ENCODE measurements around the gene ADGRV1.

Gene ADGRV1

DNA sequence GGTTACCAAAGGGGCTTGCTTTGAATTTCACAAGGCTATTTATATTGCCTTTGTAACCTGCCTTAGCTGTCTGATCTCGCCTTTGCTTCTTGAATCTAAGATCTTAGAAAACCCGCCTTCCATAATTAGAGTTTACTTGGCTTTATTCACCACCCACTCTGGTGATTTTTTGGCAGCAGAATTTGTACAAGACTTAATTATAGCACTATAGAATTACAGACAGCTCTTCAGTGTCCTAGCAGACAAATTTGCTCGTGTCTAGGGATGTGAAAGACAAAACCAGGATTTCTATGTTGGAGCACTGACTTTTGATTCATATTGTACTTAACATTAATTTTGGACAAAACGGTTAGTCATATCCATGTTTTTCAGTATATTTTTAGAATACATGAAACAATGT lies 306.6 kb downstream of the ADGRV1 start:
- TF ChIP-seq, protein P1, sequence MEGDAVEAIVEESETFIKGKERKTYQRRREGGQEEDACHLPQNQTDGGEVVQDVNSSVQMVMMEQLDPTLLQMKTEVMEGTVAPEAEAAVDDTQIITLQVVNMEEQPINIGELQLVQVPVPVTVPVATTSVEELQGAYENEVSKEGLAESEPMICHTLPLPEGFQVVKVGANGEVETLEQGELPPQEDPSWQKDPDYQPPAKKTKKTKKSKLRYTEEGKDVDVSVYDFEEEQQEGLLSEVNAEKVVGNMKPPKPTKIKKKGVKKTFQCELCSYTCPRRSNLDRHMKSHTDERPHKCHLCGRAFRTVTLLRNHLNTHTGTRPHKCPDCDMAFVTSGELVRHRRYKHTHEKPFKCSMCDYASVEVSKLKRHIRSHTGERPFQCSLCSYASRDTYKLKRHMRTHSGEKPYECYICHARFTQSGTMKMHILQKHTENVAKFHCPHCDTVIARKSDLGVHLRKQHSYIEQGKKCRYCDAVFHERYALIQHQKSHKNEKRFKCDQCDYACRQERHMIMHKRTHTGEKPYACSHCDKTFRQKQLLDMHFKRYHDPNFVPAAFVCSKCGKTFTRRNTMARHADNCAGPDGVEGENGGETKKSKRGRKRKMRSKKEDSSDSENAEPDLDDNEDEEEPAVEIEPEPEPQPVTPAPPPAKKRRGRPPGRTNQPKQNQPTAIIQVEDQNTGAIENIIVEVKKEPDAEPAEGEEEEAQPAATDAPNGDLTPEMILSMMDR (IDR thresholded peaks at IDR 0.05; ENCODE audit: low read length, missing control alignments) = no peak
- DNase-seq (ENCODE audit: low read depth) = no peak
- H3K4me3 ChIP-seq (replicated peaks; ENCODE audit: low read depth, low read length) = no peak overlapping the region

DNA sequence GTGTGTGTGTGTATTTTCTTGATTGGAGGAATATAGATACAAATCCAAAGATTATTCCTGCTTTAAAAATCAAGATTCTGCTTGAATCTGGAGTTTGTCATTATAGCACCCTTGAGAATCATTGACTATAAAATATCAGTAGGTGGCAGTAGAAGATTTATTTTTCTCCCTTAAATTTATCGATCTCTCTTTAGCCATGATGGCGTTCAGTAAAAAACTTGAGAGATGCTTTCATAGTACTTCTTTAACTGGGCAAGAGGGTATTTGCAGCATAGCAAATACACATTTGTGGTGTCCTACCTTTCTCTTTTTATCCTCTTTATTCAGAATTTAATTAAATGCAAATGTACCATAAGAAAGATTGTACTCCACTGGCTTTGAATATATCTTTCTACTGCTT lies 307.7 kb downstream of the ADGRV1 start:
- peak; percentile 53 for DNase-seq (ENCODE audit: low read depth)
- TF ChIP-seq, protein P1 (IDR thresholded peaks at IDR 0.05; ENCODE audit: low read length, missing control alignments) = peak; percentile 40

DNA sequence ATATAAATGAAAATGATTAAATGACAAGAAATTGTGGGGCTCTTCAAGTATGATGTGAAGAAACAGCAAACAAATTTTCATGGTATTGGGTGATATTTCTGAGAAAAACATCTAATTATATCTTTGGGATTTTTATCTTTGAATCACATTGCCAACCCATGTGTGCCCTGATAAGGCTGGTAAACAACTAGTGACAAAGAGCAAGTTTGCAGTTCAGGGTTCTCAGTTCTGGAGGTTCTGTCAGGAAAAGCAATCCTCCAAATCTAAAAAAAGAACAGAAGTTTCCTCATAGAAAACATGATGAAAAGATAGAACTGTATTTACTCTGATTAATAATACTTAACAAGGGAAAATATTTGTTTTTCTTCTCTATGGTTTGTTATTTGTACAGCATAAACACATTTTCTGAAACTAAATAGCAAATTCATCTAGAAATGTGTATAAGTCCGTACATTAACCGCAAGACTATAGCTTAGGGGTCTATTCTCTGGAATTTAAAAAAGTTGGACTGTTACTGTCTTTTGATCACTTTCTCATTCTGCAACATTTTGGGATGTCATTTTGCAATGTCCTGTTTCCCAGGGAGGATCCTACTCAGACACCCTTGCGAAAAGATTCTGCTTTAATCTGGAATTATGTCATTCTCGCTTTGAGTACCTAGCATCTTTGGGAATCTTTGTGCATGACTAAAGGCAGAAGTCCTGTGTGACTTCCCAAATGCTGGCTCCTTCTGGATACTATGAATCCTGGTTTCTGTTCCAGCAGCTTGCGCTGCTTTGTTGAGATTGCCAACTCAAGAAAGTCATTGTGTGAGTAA lies 308.5 kb downstream of the ADGRV1 start:
- DNase-seq (ENCODE audit: low read depth) = peak; percentile 49
- TF ChIP-seq, protein P1 (IDR thresholded peaks at IDR 0.05; ENCODE audit: low read length, missing control alignments) = no peak
- H3K4me3 ChIP-seq (replicated peaks; ENCODE audit: low read depth, low read length) = no peak overlapping the region

More for the DNA sequence above, 307.7 kb downstream of the ADGRV1 start:
- no peak overlapping the region for H3K4me3 ChIP-seq (replicated peaks; ENCODE audit: low read depth, low read length)

DNA sequence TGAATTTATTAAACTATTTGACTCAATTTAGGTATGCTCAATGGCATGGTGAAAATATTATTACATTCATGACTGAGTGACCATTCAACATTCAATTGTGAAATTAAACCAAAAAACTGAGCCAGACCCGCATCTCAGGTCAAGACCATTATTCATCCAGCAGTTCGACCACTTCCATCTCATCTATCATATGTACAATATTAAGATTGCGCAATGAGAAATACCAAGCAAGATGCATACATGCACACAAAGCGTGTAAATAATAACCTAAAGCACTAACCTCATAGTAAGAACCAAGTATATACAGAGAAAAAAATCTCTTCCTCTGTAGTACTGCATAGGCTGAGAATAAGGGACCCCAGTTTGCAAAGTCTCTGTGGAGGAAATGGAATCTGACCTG lies 310.2 kb downstream of the ADGRV1 start:
- no peak overlapping the region for H3K4me3 ChIP-seq (replicated peaks; ENCODE audit: low read depth, low read length)
- TF ChIP-seq, protein P1 (IDR thresholded peaks at IDR 0.05; ENCODE audit: low read length, missing control alignments) = no peak
- no peak for DNase-seq (ENCODE audit: low read depth)

DNA sequence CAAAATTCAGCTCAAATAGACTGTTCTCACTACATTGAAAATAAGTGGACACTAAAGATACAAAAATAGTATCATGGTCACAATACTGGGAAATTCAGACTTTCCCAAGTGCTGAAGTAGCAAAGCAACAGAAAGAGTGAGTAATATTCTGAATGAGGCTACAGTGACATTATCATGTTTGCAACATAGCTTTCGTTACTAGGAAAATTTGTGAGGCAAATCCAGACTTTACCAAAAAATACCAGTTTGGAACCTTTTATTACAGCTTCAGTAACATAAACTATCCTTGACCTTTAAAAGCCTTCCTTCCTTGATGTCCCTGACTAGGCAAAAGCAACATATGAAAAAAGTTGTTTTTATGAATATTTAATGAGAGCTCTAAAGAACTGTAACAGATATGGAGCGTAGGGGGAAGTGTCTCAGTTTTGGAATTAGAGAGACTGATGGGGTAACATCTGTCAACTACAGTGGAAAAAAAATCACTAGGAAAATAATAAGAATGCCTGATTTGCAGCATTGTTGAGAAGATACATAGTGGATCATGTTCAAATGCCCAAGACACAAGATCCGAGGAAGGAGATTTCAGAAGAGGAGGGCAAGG lies 312.9 kb downstream of the ADGRV1 start:
- no peak for DNase-seq (ENCODE audit: low read depth)
- H3K4me3 ChIP-seq (replicated peaks; ENCODE audit: low read depth, low read length) = no peak overlapping the region
- TF ChIP-seq, protein P1 (IDR thresholded peaks at IDR 0.05; ENCODE audit: low read length, missing control alignments) = no peak

DNA sequence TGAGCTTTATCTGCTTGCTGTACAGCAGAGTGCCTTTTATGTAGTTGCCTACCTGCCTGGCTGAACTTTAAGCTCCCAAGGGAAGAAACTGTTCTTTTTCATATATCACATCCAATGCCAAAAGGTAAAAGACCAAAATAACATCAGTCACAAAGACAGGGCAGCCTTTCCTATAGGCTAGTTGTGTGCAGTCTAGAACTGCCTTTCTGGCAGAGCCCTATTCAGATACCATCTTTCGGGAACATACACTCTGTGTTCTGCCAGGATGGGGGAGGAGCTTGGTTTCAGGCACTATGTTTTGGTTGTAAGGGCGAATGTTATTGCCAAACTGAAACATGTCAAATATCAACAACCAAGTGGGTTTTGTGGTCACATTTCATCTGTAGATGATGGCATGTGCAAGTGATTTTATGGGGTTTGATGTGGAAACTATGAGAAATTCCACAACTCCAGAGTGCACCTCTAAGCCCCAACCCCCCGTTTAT lies 314.5 kb downstream of the ADGRV1 start:
- DNase-seq (ENCODE audit: low read depth) = no peak
- TF ChIP-seq, protein P1 (IDR thresholded peaks at IDR 0.05; ENCODE audit: low read length, missing control alignments) = no peak
- H3K4me3 ChIP-seq (replicated peaks; ENCODE audit: low read depth, low read length) = no peak overlapping the region

Data from fibroblast of pulmonary artery (primary cell).